B cell (primary cell): ENCODE results near the gene STEAP1B.

Experiments
- EZH2 ChIP-seq: IDR thresholded peaks from 2 replicates; pipeline ENCODE4 v1.6.1; 2012; ENCODE audit warnings: borderline replicate concordance, low read depth, mild to moderate bottlenecking, moderate library complexity, low read length; ENCODE audit not compliant: insufficient read depth, poor library complexity, severe bottlenecking
- TF ChIP-seq, protein P1 (sequence below): fragments of 200-600 bp; IDR thresholded peaks from one replicate; pipeline ENCODE4 v1.8.0; 2022; ENCODE audit warnings: antibody characterized with exemption, mild to moderate bottlenecking

DNA sequence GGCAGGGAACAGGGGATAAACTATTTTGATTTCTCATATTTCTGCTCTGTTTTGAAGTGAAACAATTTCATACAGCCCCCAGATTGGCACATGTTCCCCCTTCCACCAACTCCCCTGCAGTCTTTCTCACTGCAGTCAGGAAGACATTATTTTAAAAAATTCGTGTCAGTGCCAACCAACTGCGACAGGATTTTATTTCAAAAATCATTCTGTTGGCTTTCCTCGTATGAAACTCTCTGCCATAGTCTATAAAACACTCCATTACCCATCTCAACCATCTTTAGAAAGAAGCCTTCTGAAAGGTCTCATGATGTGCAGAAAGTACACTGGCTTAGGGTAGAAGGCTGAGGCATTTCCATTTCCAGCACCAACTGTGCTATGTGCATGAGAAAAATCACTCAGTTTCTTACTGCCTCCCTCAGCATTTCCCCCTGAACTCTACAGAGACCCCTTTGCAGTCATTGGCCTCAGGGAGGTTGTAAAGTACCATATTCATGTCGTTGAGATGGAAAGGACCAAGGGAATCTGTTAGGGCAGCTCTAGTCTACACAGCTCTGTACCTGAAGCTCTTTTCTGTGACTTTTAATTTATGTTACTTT, 46.9 kb downstream of the STEAP1B start:
- TF ChIP-seq, protein P1, sequence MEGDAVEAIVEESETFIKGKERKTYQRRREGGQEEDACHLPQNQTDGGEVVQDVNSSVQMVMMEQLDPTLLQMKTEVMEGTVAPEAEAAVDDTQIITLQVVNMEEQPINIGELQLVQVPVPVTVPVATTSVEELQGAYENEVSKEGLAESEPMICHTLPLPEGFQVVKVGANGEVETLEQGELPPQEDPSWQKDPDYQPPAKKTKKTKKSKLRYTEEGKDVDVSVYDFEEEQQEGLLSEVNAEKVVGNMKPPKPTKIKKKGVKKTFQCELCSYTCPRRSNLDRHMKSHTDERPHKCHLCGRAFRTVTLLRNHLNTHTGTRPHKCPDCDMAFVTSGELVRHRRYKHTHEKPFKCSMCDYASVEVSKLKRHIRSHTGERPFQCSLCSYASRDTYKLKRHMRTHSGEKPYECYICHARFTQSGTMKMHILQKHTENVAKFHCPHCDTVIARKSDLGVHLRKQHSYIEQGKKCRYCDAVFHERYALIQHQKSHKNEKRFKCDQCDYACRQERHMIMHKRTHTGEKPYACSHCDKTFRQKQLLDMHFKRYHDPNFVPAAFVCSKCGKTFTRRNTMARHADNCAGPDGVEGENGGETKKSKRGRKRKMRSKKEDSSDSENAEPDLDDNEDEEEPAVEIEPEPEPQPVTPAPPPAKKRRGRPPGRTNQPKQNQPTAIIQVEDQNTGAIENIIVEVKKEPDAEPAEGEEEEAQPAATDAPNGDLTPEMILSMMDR = no peak
- TF ChIP-seq EZH2 = no peak
